Heart right ventricle (tissue), 16 donors: Measurements from ENCODE around the gene ELN. TPM values are rescaled to one million over a fixed set of nuclear protein-coding genes. Genes with fewer than 3 reads are reported as not detected.

Experiments used
- ATAC-seq, 8 donors: fragments of 200-7000 bp; cut with Tn5 transposase; one replicate each; pipeline ENCODE4 v1.9.1; 2020; ENCODE audit warnings: mild to moderate bottlenecking in 8 of 8, moderate library complexity in 8 of 8, moderate number of reproducible peaks in 1 of 8
- DNase-seq, 2 donors: peaks; one replicate each; pipeline ENCODE4 v3.0.0-alpha.2; 2020
- H3K27ac ChIP-seq, 10 donors: fragments of 200-600 bp; sonication (generic) in 2 of 10; one replicate each; pipeline versions ENCODE4 v1.5.0 to v1.8.0; 2020 to 2022; ENCODE audit warnings: mild to moderate bottlenecking in 3 of 10
- H3K27me3 ChIP-seq, 7 donors: fragments of 200-600 bp; one replicate each; pipeline ENCODE4 v1.8.0; 2021 to 2022; ENCODE audit warnings: mild to moderate bottlenecking in 2 of 7
- H3K36me3 ChIP-seq, 9 donors: fragments of 200-600 bp; sonication (generic) in 1 of 9; one replicate each; pipeline versions ENCODE4 v1.5.0 to v1.8.0; 2020 to 2022; ENCODE audit warnings: mild to moderate bottlenecking in 2 of 9
- H3K4me1 ChIP-seq, 9 donors: fragments of 200-600 bp; sonication (generic) in 1 of 9; one replicate each; pipeline versions ENCODE4 v1.5.0 to v1.8.0; 2020 to 2022; ENCODE audit warnings: mild to moderate bottlenecking in 4 of 9
- H3K4me3 ChIP-seq, 10 donors: fragments of 200-600 bp; sonication (generic) in 2 of 10; one replicate each; pipeline versions ENCODE4 v1.5.0 to v1.8.0; 2020 to 2022; ENCODE audit warnings: mild to moderate bottlenecking in 7 of 10, moderate library complexity in 2 of 10
- H3K9me3 ChIP-seq, 11 donors: fragments of 200-600 bp in 10 of 11; sonication (generic) in 2 of 11; one replicate each; pipeline versions ENCODE4 v1.5.0 to v1.8.0; 2013 to 2022; ENCODE audit warnings: mild to moderate bottlenecking in 2 of 11, control low read depth in 1 of 11, moderate library complexity in 1 of 11
- CTCF ChIP-seq, 9 donors: fragments of 200-600 bp; sonication (generic) in 2 of 9; IDR thresholded peaks; one replicate each; pipeline versions ENCODE4 v1.5.0 to v1.8.0; 2021 to 2022; ENCODE audit warnings: antibody characterized with exemption in 9 of 9, mild to moderate bottlenecking in 5 of 9, moderate library complexity in 1 of 9
- WGBS, 2 donors: extraction: QIAGEN DNeasy Blood & Tissue Kit; methylation state at CpG; one replicate each; pipeline ENCODE4 v1.1.7; 2013; ENCODE audit warnings: inconsistent platforms in 1 of 2; 5-methylcytosine and 5-hydroxymethylcytosine counted together
- intact Hi-C, 10 donors: fragments of 100-400 bp; cut with DNase I; formaldehyde crosslinking; loops; one replicate each; pipeline versions ENCODE4 v1.11.1 to v1.14.2; 2022
- polyA plus RNA-seq, 2 donors: library from polyadenylated mRNA; stranded (reverse); fragments of 200-250 nt; gene quantifications; one replicate each; pipeline ENCODE4 v1.2.3, GENCODE V29; 2013
- total RNA-seq, 10 donors: library from RNA; stranded (reverse); fragmentation: NEBNext Ultra II Directional in 3 of 10; extraction: Animal tissue kit (Norgen Biotek cat#: 25700) in 3 of 10; gene quantifications; one replicate each; pipeline versions ENCODE4 v1.2.1 to v1.2.4, GENCODE V29; 2021 to 2023
- donor health status: Arrhythmogenic right ventricular cardiomyopathy.
- donor health status: ischemic (EF 13 %, LVEDD 7.1; RV severe dilation, severe dysfunction).
- donor health status: healthy with polysubstance abuse.
- donor health status: DM: no; HTN: yes; CAD: no.
- donor health status: DM: no; HTN: no; CAD: no.
- donor health status: ischemic (EF 25% LVEDD 6.9; RV normal size, moderate dysfunction).
- donor health status: ischemic (EF 25% LVEDD 5.7; RV mildly dilated, moderate dysfunction).
- donor health status: healthy.
- donor health status: DM: yes; HTN: yes; CAD: no.
- donor health status: Ischemic cardiomyopathy.
- donor health status: ischemic (EF 35%, LVEDD 5.7; RV mildly dilated, moderate dysfunction).
- donor health status: nonischemic (EF 11% LVEDD 7.7; RV severe dilation, severe dysfunction).
- donor health status: DM: yes; HTN: yes; CAD: no.
- donor health status: PGD.
- donor health status: ischemic (EF 29% LVEDD 5.4; RV normal size, mild dysfunction).
- donor health status: nonischemic (EF 23%, LVEDD 6.1; RV moderate dilation, normal function).

The ELN gene
- total and polyA plus RNA-seq, 12 donors: 14.2 to 99.8 (median 31.8) TPM

- TF ChIP-seq CTCF (IDR thresholded peaks at IDR 0.05): no peak
- Histone ChIP-seq H3K36me3 (peaks cover 0 to 84% (median 14%) of the 10 kb centered on the region in 9 donors), H3K4me1 (peaks cover 0 to 5% (median 0%) of the 10 kb centered on the region in 9 donors), H3K9me3 (no peaks in the 10 kb centered on the region), H3K27ac (no peak overlapping the region), H3K4me3 (no peak overlapping the region), H3K27me3 (no peaks in the 10 kb centered on the region)
- intact Hi-C loops: no loop called here
- ATAC-seq: no peak
- 68 to 81% methylated on average over 1 of the region's 1 CpG for WGBS, 2 donors
- no peak for DNase-seq
Observed at GRCh38 chr7:74052628-74053027, 24.7 kb downstream of the ELN start.

GRCh38 chr7:74053589-74054186, 25.7 kb downstream of the ELN start:
- H3K27ac ChIP-seq: no peak overlapping the region
- no peaks in the 10 kb centered on the region for H3K27me3 ChIP-seq
- ATAC-seq (no peak), DNase-seq (no peak)
- H3K4me3 ChIP-seq: no peak overlapping the region
- peaks cover 0 to 83% (median 4%) of the 10 kb centered on the region in 9 donors for H3K36me3 ChIP-seq
- intact Hi-C loops: no loop called here
- 95 to 98% methylated on average over 3 of the region's 3 CpGs for WGBS, 2 donors
- no peak for TF ChIP-seq CTCF (IDR thresholded peaks at IDR 0.05)
- peaks cover 0 to 5% (median 0%) of the 10 kb centered on the region in 9 donors for H3K4me1 ChIP-seq
- H3K9me3 ChIP-seq: no peaks in the 10 kb centered on the region

GRCh38 chr7:74056096-74056915, 28.3 kb downstream of the ELN start:
- 87 to 88% methylated on average over 26 of the region's 26 CpGs for WGBS, 2 donors
- no peak for DNase-seq
- intact Hi-C loops: no loop called here
- Histone ChIP-seq H3K27me3 (no peaks in the 10 kb centered on the region), H3K9me3 (no peaks in the 10 kb centered on the region), H3K36me3 (peaks cover 0 to 83% (median 4%) of the 10 kb centered on the region in 9 donors), H3K4me3 (no peak overlapping the region), H3K27ac (no peak overlapping the region), H3K4me1 (peaks cover 0 to under 1% (median 0%) of the 10 kb centered on the region in 9 donors)
- no peak for ATAC-seq
- no peak for TF ChIP-seq CTCF (IDR thresholded peaks at IDR 0.05)

GRCh38 chr7:74057216-74057925, 29.4 kb downstream of the ELN start:
- peaks cover 0 to 10% (median 7%) of the 10 kb centered on the region in 9 donors for H3K4me1 ChIP-seq
- WGBS, 2 donors: 84 to 86% methylated on average over 11 of the region's 11 CpGs
- DNase-seq (no peak), ATAC-seq (no peak)
- no peak overlapping the region for H3K4me3 ChIP-seq
- no peak for TF ChIP-seq CTCF (IDR thresholded peaks at IDR 0.05)
- H3K36me3 ChIP-seq: peaks cover 0 to 72% (median 0%) of the 10 kb centered on the region in 9 donors
- intact Hi-C loops: no loop called here
- no peak overlapping the region for H3K27ac ChIP-seq
- no peaks in the 10 kb centered on the region for H3K9me3 ChIP-seq
- no peaks in the 10 kb centered on the region for H3K27me3 ChIP-seq
